K562 (cell line): ENCODE data around the gene URB2. TPM values are rescaled to one million over a fixed set of nuclear protein-coding genes. Genes with fewer than 3 reads are reported as not detected.

ENCODE experiments used
- ATAC-seq: fragments of 200-7000 bp; cut with Tn5 transposase; 3 replicates; pipeline ENCODE4 v1.9.1; 2020; ENCODE audit warnings: moderate library complexity
- BruUV-seq: library from RNA; stranded (reverse); fragments of 400-500 nt; replicated peaks from 2 replicates; lab custom pipeline; 2021; lab: Mats Ljungman, UMichigan
- CTCF ChIA-PET: fragments of 300-600 bp; formaldehyde crosslinking; extraction: SDS; loops from one replicate; lab custom pipeline; 2021; ENCODE audit warnings: low intra/inter-chr PET ratio; lab: Yijun Ruan, JAX
- POLR2A ChIA-PET: fragments of 300-600, 350-650 bp; sonication (Branson Sonifier 250); formaldehyde crosslinking; extraction: SDS; loops from one replicate; lab custom pipeline; 2021; ENCODE audit warnings: antibody characterized with exemption, inconsistent platforms; lab: Yijun Ruan, JAX
- DNase-seq, 4 experiments: peaks; one replicate each; pipeline versions ENCODE4 v3.0.0 to v3.0.0-alpha.2; 2011 to 2018; ENCODE audit warnings: low spot score in 3 of 4, mixed read lengths in 3 of 4; ENCODE audit errors: extremely low read depth in 1 of 4
- FAIRE-seq: peaks from 2 replicates; lab custom pipeline; 2011; peaks lifted over from hg19 to GRCh38; lab: Jason Lieb, UNC
- H2AFZ ChIP-seq: 2 replicates; pipeline ENCODE4 v1.6.0; 2011; ENCODE audit warnings: low read depth, low read length, control low read depth, inconsistent platforms
- H3K27ac ChIP-seq: fragments of 200-600 bp; 3 replicates; pipeline ENCODE4 v1.8.0; 2011; ENCODE audit warnings: low read depth, mild to moderate bottlenecking, control low read depth, inconsistent platforms, low read length, moderate library complexity, mixed read lengths; ENCODE audit errors: extremely low read depth
- H3K27me3 ChIP-seq, 2 experiments: fragments of 300-600 bp in 1 of 2; 2 replicates in 1 of 2; 3 replicates in 1 of 2; pipeline versions ENCODE4 v1.6.0 to v1.8.0; 2011; ENCODE audit warnings: inconsistent platforms in 2 of 2, low read length in 2 of 2, mild to moderate bottlenecking in 1 of 2, mixed read lengths in 1 of 2, moderate library complexity in 1 of 2; ENCODE audit not compliant: control insufficient read depth in 2 of 2, insufficient read depth in 2 of 2
- H3K36me3 ChIP-seq: fragments of 300-600 bp; 3 replicates; pipeline ENCODE4 v1.8.0; 2011; ENCODE audit warnings: mild to moderate bottlenecking, low read length, inconsistent platforms; ENCODE audit not compliant: control insufficient read depth, insufficient read depth
- H3K4me1 ChIP-seq, 2 experiments: fragments of 200-600 bp in 1 of 2; replicated peaks in 1 of 2; 2 replicates in 1 of 2; 3 replicates in 1 of 2; pipeline versions ENCODE4 v1.5.1 to v1.8.0; 2011; ENCODE audit warnings: inconsistent platforms in 2 of 2, low read length in 2 of 2, mild to moderate bottlenecking in 1 of 2, mixed read lengths in 1 of 2, moderate library complexity in 1 of 2; ENCODE audit not compliant: control insufficient read depth in 2 of 2, insufficient read depth in 2 of 2
- H3K4me2 ChIP-seq: 2 replicates; pipeline ENCODE4 v1.6.1; 2011; ENCODE audit warnings: low read length, control low read depth, inconsistent platforms, mixed read lengths; ENCODE audit not compliant: insufficient read depth
- H3K4me3 ChIP-seq: fragments of 200-600 bp; sonication (generic), shearing (Covaris generic); 2 replicates; pipeline ENCODE4 v1.5.1; 2016; ENCODE audit warnings: control low read depth, inconsistent platforms
- H3K79me2 ChIP-seq: fragments of 200-600 bp; 3 replicates; pipeline ENCODE4 v1.8.0; 2011; ENCODE audit warnings: low read length, inconsistent platforms; ENCODE audit not compliant: control insufficient read depth, insufficient read depth
- H3K9ac ChIP-seq, 2 experiments: 2 replicates each; pipeline versions ENCODE4 v1.6.0 to v1.6.1; 2011; ENCODE audit warnings: low read depth in 2 of 2, low read length in 2 of 2, control low read depth in 1 of 2, inconsistent platforms in 1 of 2, mild to moderate bottlenecking in 1 of 2, mixed read lengths in 1 of 2; ENCODE audit not compliant: insufficient read depth in 1 of 2
- H3K9me1 ChIP-seq: one replicate; pipeline ENCODE4 v1.6.0; 2011; ENCODE audit warnings: inconsistent platforms, mild to moderate bottlenecking, low read length, moderate library complexity; ENCODE audit not compliant: control insufficient read depth, insufficient read depth
- H3K9me3 ChIP-seq: replicated peaks from 2 replicates; pipeline ENCODE4 v1.5.1; 2011; ENCODE audit warnings: low read depth, low read length, inconsistent platforms; ENCODE audit not compliant: control insufficient read depth, insufficient read depth
- H4K20me1 ChIP-seq: replicated peaks from 2 replicates; pipeline ENCODE4 v1.6.1; 2011; ENCODE audit warnings: low read length, inconsistent platforms, mixed read lengths; ENCODE audit not compliant: control insufficient read depth, insufficient read depth
- CHD1 ChIP-seq: fragments of 200-600 bp; sonication (generic); IDR thresholded peaks from one replicate; pipeline ENCODE4 v1.6.1; 2012; ENCODE audit warnings: mild to moderate bottlenecking, moderate library complexity, low read length, inconsistent platforms
- FOXP1 ChIP-seq: sonication (generic); formaldehyde crosslinking; IDR thresholded peaks from 2 replicates; pipeline ENCODE4 v1.8.0; 2022; ENCODE audit warnings: mild to moderate bottlenecking, missing genetic modification reagents
- KLF1 ChIP-seq: fragments of 450-650 bp; IDR thresholded peaks from 2 replicates; pipeline ENCODE4 v1.6.1; 2016; ENCODE audit warnings: missing genetic modification characterization, missing compliant biosample characterization
- MAZ ChIP-seq, 2 experiments: fragments of 450-650 bp in 1 of 2; sonication (generic) in 1 of 2; formaldehyde crosslinking; IDR thresholded peaks in 1 of 2; conservative IDR thresholded peaks in 1 of 2; 2 replicates each; pipeline versions ENCODE4 v1.4.0 to v1.5.0; 2020; ENCODE audit warnings: mild to moderate bottlenecking in 1 of 2, missing genetic modification reagents in 1 of 2
- MEF2D ChIP-seq: conservative IDR thresholded peaks from 2 replicates; pipeline ENCODE4 v1.6.1; 2016; ENCODE audit warnings: low read depth, missing genetic modification characterization, missing compliant biosample characterization
- RREB1 ChIP-seq: fragments of 250-450 bp; sonication (Bioruptor Pico); IDR thresholded peaks from 2 replicates; pipeline ENCODE4 v1.4.0; 2020
- ZBTB33 ChIP-seq: sonication (generic); formaldehyde crosslinking; IDR thresholded peaks from 2 replicates; pipeline ENCODE4 v1.8.1; 2023; ENCODE audit warnings: mild to moderate bottlenecking, missing genetic modification reagents
- ZHX1 ChIP-seq: fragments of 150-350 bp; conservative IDR thresholded peaks from 2 replicates; pipeline ENCODE4 v1.6.1; 2014; ENCODE audit warnings: low read length
- ZKSCAN3 ChIP-seq: fragments of 250-450 bp; sonication (Bioruptor Pico); IDR thresholded peaks from 2 replicates; pipeline ENCODE4 v1.4.0; 2020
- WGBS: fragments of 100-300 bp; shearing (Covaris generic); methylation state at CpG from one replicate; pipeline ENCODE4 v1.1.6; 2016; ENCODE audit warnings: low coverage, mixed read lengths; ENCODE audit not compliant: insufficient coverage; ENCODE audit errors: missing lambda C conversion rate; 5-methylcytosine and 5-hydroxymethylcytosine counted together
- in situ Hi-C: fragments of 300-500 bp; cut with MboI; formaldehyde crosslinking; loops from 4 replicates; pipeline ENCODE4 v1.15.0; 2018; ENCODE audit warnings: inconsistent platforms, mixed read lengths
- intact Hi-C: fragments of 100-400 bp; cut with micrococcal nuclease; formaldehyde crosslinking; loops from 2 replicates; pipeline ENCODE4 v1.14.2; 2022
- polyA plus RNA-seq, 8 experiments: library from polyadenylated mRNA; depleted of rRNA in 4 of 8; stranded (reverse) in 5 of 8; unstranded in 3 of 8; fragments of >200 nt; fragmentation: Nextera tagmentation in 2 of 8; fragmentation: Illumina TruSeq in 1 of 8; extraction: Ambion mirVana in 2 of 8; extraction: Trizol in 1 of 8; gene quantifications; 2 replicates each; pipeline versions ENCODE4 v1.2.1 to v1.2.3, GENCODE V29; 2011 to 2014; ENCODE audit warnings: inconsistent platforms in 1 of 8, missing spikeins in 1 of 8
- total RNA-seq, 7 experiments: library from RNA; depleted of rRNA in 6 of 7; stranded (reverse); fragments of >200 nt in 6 of 7; fragmentation: Illumina TruSeq in 2 of 7; extraction: Trizol in 2 of 7; gene quantifications; 2 replicates each; pipeline versions ENCODE4 v1.2.1 to v1.2.3, GENCODE V29; 2011 to 2021; ENCODE audit warnings: low replicate concordance in 1 of 7

Gene URB2
- total and polyA plus RNA-seq, 9 of the 15 experiments (the other 6 are each of a cell fraction or from before 2014, with no cell fraction given) = 2.8 to 28.3 (median 19.0) TPM

GRCh38 chr1:229689273-229689672, 63.2 kb downstream of the URB2 start (continued):
- TF ChIP-seq ZBTB33 (CRISPR knock-in tag) (no peak), CHD1 (no peak)
- TF ChIP-seq, all 486 proteins: peak for 0

- DNase-seq (no peak), ATAC-seq (peak; percentile 59; the same call in 2 of the 3 replicates), FAIRE-seq (no peak)
- in situ Hi-C loops (no loop called here), intact Hi-C loops (loop anchor here (10.0 kb wide), 1 partner anchor 435 kb away; no protein-coding TSS in a partner anchor)
- Histone ChIP-seq H3K9me3 (no peaks in the 10 kb centered on the region), H3K9ac (no peak overlapping the region), H4K20me1 (no peaks in the 10 kb centered on the region), H3K36me3 (no peaks in the 10 kb centered on the region), H3K27me3 (peaks cover 35 to 42% of the 10 kb centered on the region in 2 experiments), H3K9me1 (no peaks in the 10 kb centered on the region), H2AFZ (no peak overlapping the region), H3K27ac (no peak overlapping the region), H3K4me3 (no peak overlapping the region), H3K4me2 (no peak overlapping the region), H3K79me2 (no peaks in the 10 kb centered on the region), H3K4me1 (no peaks in the 10 kb centered on the region)
- no TSS peak for BruUV-seq
- ChIA-PET POLR2A (interaction anchor here (0.6 to 0.9 kb wide), 3 partner anchors 9 to 131 kb away, joined by 3 to 4 read pairs (median 3); no protein-coding TSS in a partner anchor), CTCF (no interaction called here)
- 15% methylated on average over 7 of the region's 7 CpGs for WGBS
- TF ChIP-seq RREB1 (no peak), MAZ (CRISPR knock-in tag; conservative IDR thresholded peaks at IDR 0.05 in 1 of 2, IDR thresholded peaks at IDR 0.05 in 1 of 2) (no peak), KLF1 (tag) (no peak), ZHX1 (no peak), ZKSCAN3 (CRISPR knock-in tag) (no peak), MEF2D (no peak), FOXP1 (CRISPR knock-in tag) (no peak)
These were observed 63.9 kb downstream of the URB2 start for GRCh38 chr1:229689904-229690303.
